HG03066 (cell line): ENCODE data around the gene LNX1.

ENCODE experiments used
- ATAC-seq: cut with Tn5 transposase; IDR thresholded peaks from one replicate; pipeline ENCODE4 v1.9.1; 2021; ENCODE audit warnings: low read depth; ENCODE audit not compliant: unreplicated experiment

LNX1 gene

DNA sequence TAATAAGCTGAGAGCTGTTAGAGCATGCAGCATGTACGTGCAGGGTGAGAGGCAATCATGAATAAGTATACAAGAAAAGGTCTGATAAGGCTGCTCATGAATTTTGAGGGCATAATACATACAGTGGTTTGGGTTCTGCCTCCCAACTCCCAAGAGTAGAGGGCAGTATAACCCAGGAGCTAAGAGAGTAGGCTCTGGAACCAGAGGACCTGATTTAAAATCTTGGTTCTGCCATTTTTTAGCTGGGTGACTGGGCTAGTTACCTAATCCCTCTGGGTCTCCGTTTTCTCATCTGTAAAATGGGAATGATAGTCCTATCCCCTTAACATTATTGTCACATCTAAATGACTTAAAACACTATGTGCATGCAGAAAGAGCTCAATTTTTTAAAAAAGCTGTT lies 85.3 kb downstream of the LNX1 start:
- ATAC-seq: no peak

GRCh38 chr4:53502094-53502493 lies 89.2 kb downstream of the LNX1 start:
- no peak for ATAC-seq

DNA sequence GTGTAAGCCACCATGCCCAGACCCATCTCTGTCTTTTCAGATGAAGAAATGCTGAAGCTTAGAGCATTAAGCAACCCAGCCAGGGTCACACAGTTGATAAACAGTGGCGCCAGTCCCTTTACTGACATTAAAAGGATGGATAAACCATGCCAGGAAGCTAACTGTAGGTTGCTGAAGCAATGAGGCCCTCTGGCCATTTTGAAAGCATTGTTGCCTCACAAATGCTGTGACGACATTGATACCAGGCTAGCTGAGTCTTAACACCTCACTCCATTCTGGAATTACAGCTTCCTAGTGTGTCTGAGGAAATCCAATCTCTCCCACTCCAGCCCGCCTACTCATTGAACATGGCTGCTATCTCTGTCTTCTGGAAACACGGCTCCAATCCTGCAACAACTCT lies 89.7 kb downstream of the LNX1 start:
- ATAC-seq: no peak

DNA sequence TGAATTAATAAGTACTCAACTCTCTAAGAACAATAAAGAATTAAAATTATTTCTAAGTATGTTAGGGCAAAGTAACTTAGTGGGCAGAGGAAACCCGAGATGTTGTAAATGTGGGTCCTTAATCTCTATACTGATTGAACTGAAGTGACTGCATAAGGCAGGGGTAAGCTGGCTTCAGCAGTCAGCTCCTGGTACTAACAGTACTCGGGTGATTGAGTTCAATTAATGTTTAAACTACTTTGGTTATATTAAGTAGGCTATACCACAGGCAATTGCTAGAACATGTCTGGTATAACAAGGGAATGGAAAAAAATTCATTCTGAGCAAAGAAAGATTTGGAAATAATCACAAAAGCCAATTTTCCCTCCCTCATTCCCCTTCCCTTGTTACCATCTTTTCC lies 90.7 kb downstream of the LNX1 start:
- no peak for ATAC-seq

DNA sequence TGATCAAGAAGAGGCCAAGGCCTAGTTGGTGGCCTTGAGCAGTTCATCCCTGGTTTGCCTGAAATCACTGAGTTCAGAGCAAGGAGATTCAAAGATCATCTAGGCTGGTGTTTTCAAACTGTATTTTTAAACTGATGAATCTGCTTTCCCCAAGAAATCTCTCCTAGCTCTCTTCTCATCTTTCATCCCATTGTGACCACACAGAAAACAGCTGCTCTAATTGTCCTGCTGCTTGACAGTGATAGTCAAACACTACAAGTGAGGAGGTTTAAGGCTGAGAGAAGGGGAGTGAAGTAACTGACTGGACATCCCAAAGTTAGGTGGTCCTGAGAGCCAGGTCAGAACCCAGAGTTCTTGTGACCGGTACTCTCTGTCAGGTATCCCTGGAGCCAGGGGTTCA lies 91.5 kb downstream of the LNX1 start:
- ATAC-seq: no peak

- no peak for ATAC-seq
Observed at GRCh38 chr4:53498706-53499105, 92.6 kb downstream of the LNX1 start.

GRCh38 chr4:53497487-53498244 lies 93.6 kb downstream of the LNX1 start:
- no peak for ATAC-seq

DNA sequence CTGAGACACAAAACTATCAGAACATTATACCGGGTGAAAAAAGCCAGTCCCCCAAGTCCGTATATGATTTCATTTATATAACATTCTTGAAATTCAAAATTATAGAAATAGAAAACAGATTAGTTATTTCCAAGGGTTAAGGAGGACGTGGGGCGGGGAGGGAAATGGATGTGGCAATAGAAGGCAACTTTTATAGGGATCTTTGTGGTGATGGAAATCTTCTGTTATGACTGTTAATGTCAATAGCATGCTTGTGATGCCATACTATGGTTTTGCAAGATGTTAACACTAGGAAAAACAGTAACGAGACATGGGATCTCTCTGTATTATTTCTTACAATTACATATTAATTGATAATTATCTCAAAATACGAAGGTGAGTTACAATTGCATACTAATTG lies 96.4 kb downstream of the LNX1 start:
- ATAC-seq: no peak

DNA sequence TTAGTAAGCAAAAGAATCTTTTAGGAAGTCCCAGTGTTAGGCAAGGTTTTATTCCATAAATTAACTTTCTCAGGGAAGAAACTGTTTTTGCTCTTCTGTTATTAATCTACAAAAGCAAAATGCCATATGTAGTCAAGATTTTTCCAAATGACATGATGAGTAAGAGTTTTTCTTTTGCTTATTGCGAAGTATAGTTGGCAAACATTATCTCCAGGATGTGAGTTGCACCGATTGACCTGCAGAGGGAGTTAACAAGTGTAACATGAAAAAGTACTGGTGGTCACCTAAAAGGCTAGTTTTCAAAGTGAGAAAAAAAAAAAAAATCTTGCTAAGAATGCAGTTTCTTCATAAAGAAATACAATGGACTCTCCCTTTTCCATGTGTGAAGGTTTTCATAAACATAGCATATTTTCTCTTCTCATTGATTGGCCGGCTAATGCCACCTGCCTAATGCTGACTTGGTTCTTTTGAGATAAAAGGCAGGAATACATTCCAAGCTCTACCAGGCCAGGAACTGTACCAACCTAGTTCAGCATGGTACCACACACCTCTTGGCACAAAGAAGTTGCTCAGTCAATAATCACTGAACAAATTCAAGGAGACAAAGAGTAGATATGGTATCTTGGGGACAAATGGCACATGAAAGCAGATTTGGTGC lies 100.2 kb downstream of the LNX1 start:
- no peak for ATAC-seq

DNA sequence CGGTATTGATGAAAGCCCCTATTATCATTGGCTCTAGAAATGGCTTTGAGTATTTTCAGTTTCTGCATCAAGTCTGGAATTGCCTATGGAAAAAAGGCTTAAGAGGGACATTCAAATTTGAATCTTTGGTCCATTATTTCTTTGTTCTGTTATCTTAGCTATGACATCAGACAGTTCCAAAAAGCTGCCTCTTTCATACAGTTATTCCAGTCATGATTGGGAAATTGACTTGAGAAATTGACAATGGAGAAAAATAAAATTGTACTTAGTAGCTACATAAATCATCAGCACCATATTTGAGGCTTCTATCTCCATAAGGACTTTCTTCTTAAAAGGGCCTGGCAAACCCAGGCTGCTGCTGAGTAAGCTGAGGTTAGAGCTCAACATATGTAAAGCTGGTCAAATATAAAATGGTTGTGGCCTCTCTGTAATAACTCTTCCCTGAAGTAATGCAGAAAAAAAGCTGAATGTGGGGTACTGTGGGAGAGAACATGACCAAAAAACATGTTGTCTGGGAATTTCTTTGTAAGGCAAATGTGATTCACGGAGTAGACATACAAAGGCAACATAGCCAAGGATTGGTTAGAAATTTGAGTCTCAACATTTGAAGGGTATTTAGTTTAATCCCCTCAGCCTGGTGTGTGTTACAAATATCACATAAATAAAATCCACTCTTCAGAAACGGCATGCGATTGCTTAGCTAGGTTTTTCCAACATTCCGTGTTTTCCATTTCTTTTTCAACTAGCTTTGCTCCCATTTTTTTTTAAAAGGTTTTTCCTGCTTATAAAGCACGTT lies 100.9 kb downstream of the LNX1 start:
- ATAC-seq: no peak

DNA sequence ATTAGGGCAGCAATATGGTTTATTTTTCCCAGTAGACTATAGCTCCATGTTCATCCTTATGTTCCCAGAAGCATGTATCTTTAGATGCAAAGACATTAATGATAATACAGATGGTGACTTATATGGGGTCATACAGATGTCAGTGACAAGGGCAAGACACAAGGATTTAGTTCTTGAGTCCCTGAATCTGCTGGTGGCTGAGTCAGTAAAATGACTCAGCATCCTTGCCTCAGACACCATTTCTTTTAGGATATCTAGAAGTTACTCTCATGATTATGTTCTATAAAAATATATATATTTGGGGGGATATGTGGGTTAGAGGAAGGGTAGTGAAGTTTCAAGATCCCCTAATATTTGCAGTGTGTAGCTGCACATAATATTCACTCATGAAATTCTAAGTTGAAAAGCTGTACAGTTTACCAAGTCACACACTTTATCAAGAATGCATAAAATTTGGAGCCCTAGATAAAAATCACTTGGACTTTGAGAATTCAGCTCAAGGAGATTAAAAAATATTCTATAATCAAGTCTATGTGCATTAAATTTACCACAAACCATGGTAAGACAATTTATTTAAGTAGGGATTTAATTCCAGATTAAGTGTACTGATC lies 101.9 kb downstream of the LNX1 start:
- ATAC-seq: no peak

DNA sequence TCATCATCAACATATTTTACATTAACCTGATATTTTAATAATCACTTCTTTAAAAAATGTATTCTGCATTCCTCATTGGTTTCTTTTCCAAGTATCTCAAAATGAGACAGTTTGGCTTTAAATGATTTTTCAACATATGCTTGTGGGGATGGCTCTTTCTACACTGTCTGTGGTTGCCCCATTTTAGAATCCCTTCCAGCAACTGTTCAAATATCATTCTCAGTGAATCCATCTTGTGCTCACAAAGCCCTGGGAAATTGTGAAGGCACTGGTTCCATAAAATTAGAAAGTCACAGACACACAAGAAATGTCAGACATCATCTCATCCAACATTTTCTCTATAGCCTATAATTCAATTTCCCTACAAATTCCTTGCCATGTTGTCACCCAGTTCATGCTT lies 103.5 kb downstream of the LNX1 start:
- no peak for ATAC-seq

DNA sequence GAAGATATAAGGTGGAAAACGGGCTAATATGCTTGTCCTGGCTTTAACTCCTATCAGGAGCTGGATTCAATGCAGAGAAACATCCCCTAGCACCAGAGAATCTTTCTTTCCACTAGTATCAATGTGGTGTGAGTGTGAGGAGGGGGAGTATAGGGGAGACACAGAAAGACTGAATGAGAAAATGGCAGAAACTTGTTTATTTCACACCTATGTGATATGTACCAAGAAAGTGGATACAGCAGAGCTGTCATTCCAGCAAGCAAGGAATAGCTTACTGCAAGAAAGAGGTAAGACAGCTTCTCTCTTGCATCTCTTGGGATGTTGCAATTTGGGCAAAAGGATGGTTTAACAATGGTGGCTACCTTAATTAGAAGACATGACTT lies 105.6 kb downstream of the LNX1 start:
- no peak for ATAC-seq

GRCh38 chr4:53484911-53485657 lies 106.2 kb downstream of the LNX1 start:
- no peak for ATAC-seq

- ATAC-seq: no peak
Observed at GRCh38 chr4:53483250-53483649, 108.0 kb downstream of the LNX1 start.

DNA sequence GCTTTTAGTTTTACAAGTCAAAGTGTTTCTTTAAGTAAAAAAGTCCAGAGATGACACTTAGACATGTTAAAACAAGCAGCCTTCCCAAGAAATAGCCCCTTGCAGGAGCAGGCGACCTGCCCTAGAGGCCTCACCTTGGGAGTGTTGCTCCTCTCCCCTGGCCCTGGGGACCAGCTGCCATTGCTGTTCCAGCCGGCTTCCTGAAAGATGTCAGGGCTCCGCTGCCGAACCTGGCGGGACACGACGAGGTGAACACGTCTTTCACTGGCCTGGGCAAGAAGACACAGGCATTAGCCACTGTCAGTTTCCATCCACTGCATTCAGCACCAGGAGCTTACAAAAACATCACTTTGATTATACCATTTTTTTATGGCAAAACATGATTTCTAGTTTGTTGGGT lies 109.7 kb downstream of the LNX1 start:
- no peak for ATAC-seq

DNA sequence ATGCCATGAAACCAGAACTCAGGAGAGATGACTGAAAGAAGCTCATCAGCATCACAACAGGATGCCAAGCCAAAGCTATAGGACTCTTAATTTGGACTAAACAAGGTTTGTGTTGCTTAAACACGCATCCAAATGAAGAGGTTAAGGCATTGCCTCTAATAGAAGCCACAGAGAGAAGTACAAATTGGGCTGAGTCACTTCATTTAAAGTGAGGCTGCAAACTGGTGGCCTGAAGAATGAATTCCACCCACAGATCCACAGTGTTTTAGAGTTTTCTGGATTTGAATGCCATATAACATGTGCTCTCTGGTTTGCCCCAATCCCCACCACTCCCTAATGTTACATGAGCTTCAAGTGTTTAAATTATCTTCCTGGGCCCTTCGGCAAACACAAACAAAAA lies 110.4 kb downstream of the LNX1 start:
- no peak for ATAC-seq

- no peak for ATAC-seq
Observed at GRCh38 chr4:53479736-53480525, 111.4 kb downstream of the LNX1 start.

DNA sequence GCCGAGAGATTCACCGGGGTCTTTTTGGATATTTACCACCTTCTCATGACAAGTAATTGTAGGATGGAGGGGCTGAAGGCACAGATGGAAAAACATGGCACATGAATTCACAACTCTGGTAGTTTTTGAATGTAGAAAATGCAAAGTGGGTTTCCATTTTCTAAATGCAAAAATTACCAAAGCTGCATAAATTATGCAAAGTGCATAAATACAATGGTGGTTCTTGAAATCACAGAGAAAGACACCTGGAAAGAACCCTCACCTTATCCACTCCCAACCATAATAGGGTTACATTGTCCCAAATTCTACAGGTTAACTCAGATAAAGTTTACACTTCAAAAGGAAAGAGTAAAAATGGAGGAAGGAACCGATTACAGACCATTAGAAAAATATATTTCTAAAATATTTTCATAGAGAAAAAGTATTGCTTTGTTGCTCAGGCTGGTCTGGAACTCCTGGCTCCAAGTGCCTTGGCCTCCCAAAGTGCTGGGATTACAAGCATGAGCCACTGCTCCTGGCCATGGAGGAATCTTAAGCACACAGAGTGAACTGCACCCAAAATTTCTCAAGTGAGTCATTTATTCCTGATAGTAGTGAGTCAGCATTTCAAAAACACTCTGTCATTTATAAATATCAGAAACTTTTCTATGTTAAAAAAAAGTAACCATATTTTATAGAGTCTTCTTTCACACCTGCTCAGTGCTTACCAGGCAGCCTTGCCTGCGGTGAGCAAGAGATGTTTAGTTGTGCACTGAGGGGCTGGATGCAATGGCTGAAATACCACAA lies 112.4 kb downstream of the LNX1 start:
- no peak for ATAC-seq
